Central memory CD8-positive, alpha-beta T cell (primary cell): ENCODE results near the gene PGAP3.
A peak's percentile ranks its signal among the peaks of the same experiment; 100 is the strongest.

ENCODE experiments used
- ATAC-seq: fragments of 150-1000 bp; cut with Tn5 transposase; replicated peaks from 2 replicates; pipeline ENCODE4 v1.10.0; 2022; ENCODE audit warnings: mild to moderate bottlenecking, moderate FRiP score, moderate number of reproducible peaks; ENCODE audit not compliant: poor library complexity, severe bottlenecking; ENCODE audit errors: extremely low read depth
- DNase-seq, 2 donors: peaks; one replicate each; pipeline ENCODE4 v3.0.0; 2021; ENCODE audit warnings: low spot score in 2 of 2
- H3K27ac Mint-ChIP-seq: one replicate; pipeline ENCODE4 v1.8.0; 2022; ENCODE audit warnings: low read depth, mild to moderate bottlenecking, moderate library complexity, mixed read lengths
- H3K27me3 Mint-ChIP-seq: one replicate; pipeline ENCODE4 v1.8.0; 2022; ENCODE audit warnings: mixed read lengths
- H3K36me3 Mint-ChIP-seq: one replicate; pipeline ENCODE4 v1.8.0; 2022; ENCODE audit warnings: mild to moderate bottlenecking, moderate library complexity, mixed read lengths; ENCODE audit not compliant: insufficient read depth
- H3K4me1 Mint-ChIP-seq: one replicate; pipeline ENCODE4 v1.8.0; 2022; ENCODE audit warnings: mixed read lengths
- H3K4me3 Mint-ChIP-seq: one replicate; pipeline ENCODE4 v1.8.0; 2022; ENCODE audit warnings: mild to moderate bottlenecking, moderate library complexity, mixed read lengths
- H3K9me3 Mint-ChIP-seq: one replicate; pipeline ENCODE4 v1.8.0; 2022; ENCODE audit warnings: mixed read lengths

The PGAP3 gene

GRCh38 chr17:39627047-39627711 lies 60.7 kb downstream of the PGAP3 start:
- Mint-ChIP-seq H3K36me3 (peaks cover 2% of the 10 kb centered on the region), H3K4me3 (peak overlapping the region; percentile 43), H3K4me1 (peaks cover 29% of the 10 kb centered on the region), H3K27ac (no peak overlapping the region), H3K9me3 (no peaks in the 10 kb centered on the region), H3K27me3 (peaks cover 60% of the 10 kb centered on the region)
- DNase-seq (no peak), ATAC-seq (no peak)

GRCh38 chr17:39626171-39627046 lies 61.4 kb downstream of the PGAP3 start, which contains the start of gene PPP1R1B:
Gene PPP1R1B (plus strand): TSS chr17:39626952. CDS start chr17:39627393, 441 bp downstream.
- H3K9me3 Mint-ChIP-seq, result no peaks in the 10 kb centered on the region
- DNase-seq (no peak), ATAC-seq (no peak)
- peak within 1 kb of the TSS; percentile 43 for H3K4me3 Mint-ChIP-seq
- no peak within 1 kb of the TSS for H3K27ac Mint-ChIP-seq
- peaks cover 35% of the 10 kb centered on the region for H3K4me1 Mint-ChIP-seq
- peaks cover 5% of the 10 kb centered on the region for H3K36me3 Mint-ChIP-seq
- H3K27me3 Mint-ChIP-seq, result peaks cover 52% of the 10 kb centered on the region

GRCh38 chr17:39625198-39625785 lies 62.6 kb downstream of the PGAP3 start:
- Mint-ChIP-seq H3K9me3 (no peaks in the 10 kb centered on the region), H3K27me3 (peaks cover 41% of the 10 kb centered on the region), H3K4me1 (peaks cover 35% of the 10 kb centered on the region), H3K36me3 (peaks cover 5% of the 10 kb centered on the region), H3K27ac (no peak overlapping the region), H3K4me3 (no peak overlapping the region)
- no peak for ATAC-seq
- DNase-seq, result no peak

GRCh38 chr17:39624313-39624712 lies 63.5 kb downstream of the PGAP3 start:
- DNase-seq (no peak), ATAC-seq (no peak)
- Mint-ChIP-seq H3K27ac (no peak overlapping the region), H3K9me3 (no peaks in the 10 kb centered on the region), H3K36me3 (peaks cover 5% of the 10 kb centered on the region), H3K4me1 (peaks cover 35% of the 10 kb centered on the region), H3K27me3 (peaks cover 33% of the 10 kb centered on the region), H3K4me3 (no peak overlapping the region)

- peak overlapping the region; percentile 52 for H3K4me3 Mint-ChIP-seq
These were observed 64.4 kb downstream of the PGAP3 start for GRCh38 chr17:39623356-39623950.

GRCh38 chr17:39622380-39623006 lies 65.4 kb downstream of the PGAP3 start:
- DNase-seq (peak in 1 of 2 donors; percentile 26), ATAC-seq (peak; percentile 74)
- Mint-ChIP-seq H3K4me3 (peak overlapping the region; percentile 74), H3K4me1 (peaks cover 43% of the 10 kb centered on the region), H3K36me3 (peaks cover 5% of the 10 kb centered on the region), H3K9me3 (no peaks in the 10 kb centered on the region), H3K27me3 (peaks cover 15% of the 10 kb centered on the region), H3K27ac (peak overlapping the region; percentile 95)

More at GRCh38 chr17:39623356-39623950, 64.4 kb downstream of the PGAP3 start:
- Mint-ChIP-seq H3K4me1 (peaks cover 38% of the 10 kb centered on the region), H3K27ac (no peak overlapping the region), H3K9me3 (no peaks in the 10 kb centered on the region), H3K27me3 (peaks cover 24% of the 10 kb centered on the region), H3K36me3 (peaks cover 5% of the 10 kb centered on the region)
- peak; percentile 78 to 90 for DNase-seq
- peak; percentile 49 for ATAC-seq

GRCh38 chr17:39621523-39622379 lies 66.1 kb downstream of the PGAP3 start:
- Mint-ChIP-seq H3K27ac (peak overlapping the region; percentile 95), H3K27me3 (peaks cover 14% of the 10 kb centered on the region), H3K36me3 (peaks cover 5% of the 10 kb centered on the region), H3K4me3 (peak overlapping the region; percentile 74), H3K4me1 (peaks cover 43% of the 10 kb centered on the region), H3K9me3 (no peaks in the 10 kb centered on the region)
- DNase-seq (peak; percentile 87 to 98), ATAC-seq (peak; percentile 61)
